ENCODE data around the gene ID1. TPM values are rescaled to one million over a fixed set of nuclear protein-coding genes. Genes with fewer than 3 reads are reported as not detected.

The ID1 gene
- total and polyA plus RNA-seq, 2 of the 13 experiments (the other 11 are each of a cell fraction or from before 2014, with no cell fraction given) = 320 to 419 TPM

DNA sequence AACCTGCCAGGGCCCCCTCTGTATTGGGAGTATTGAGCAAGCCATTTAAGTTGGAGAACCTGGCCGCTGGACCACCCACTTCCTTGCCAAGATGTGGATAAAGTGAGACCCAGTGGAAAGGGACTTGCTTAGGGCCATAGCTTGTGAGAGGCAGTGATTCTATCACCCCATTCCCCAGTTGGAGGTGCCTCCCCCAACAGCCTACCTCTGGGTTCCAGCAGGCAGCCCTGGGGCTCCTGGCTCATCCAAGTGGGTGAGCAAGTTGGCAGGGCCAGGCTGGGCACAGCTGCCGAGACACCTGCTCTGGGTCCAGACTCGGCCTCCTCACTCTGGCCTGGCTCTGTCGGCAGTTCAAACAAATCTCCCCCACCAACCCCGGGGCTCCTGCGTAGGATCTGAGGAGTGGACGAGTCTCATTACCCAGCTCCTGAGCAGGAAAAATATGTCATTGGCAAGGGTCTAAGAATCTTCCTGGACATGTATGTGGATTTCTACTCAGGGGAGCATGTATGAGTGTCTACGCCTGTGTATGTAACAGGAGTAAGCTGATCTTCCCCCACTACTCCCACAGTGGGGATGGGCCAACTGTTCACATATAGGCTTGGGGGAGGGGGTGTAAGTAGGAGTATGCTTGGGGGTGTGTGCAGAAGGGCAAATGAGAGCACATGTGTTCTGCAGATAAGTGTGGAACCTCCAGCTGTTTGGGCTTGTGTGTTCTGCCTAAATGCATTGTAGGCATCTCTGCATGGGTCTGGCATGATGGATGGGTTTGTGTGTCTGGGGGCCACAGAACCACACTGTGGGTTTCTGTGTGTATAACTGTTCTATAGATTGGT is 1.9 kb downstream of the ID1 start (continued):
- TF ChIP-seq, protein P1, sequence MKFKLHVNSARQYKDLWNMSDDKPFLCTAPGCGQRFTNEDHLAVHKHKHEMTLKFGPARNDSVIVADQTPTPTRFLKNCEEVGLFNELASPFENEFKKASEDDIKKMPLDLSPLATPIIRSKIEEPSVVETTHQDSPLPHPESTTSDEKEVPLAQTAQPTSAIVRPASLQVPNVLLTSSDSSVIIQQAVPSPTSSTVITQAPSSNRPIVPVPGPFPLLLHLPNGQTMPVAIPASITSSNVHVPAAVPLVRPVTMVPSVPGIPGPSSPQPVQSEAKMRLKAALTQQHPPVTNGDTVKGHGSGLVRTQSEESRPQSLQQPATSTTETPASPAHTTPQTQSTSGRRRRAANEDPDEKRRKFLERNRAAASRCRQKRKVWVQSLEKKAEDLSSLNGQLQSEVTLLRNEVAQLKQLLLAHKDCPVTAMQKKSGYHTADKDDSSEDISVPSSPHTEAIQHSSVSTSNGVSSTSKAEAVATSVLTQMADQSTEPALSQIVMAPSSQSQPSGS (CRISPR knock-in tag; IDR thresholded peaks at IDR 0.05) = peak; percentile 3
- TF ChIP-seq HNF1B (CRISPR knock-in tag; IDR thresholded peaks at IDR 0.05) = peak; percentile 92
- no peak for TF ChIP-seq SNRNP70 (IDR thresholded peaks at IDR 0.05; ENCODE audit: low read depth, low read length)
- TF ChIP-seq ZNF124 (CRISPR knock-in tag; IDR thresholded peaks at IDR 0.05) = peak; percentile 20; the same call in 1 of the 2 replicates
- TF ChIP-seq, protein P2, sequence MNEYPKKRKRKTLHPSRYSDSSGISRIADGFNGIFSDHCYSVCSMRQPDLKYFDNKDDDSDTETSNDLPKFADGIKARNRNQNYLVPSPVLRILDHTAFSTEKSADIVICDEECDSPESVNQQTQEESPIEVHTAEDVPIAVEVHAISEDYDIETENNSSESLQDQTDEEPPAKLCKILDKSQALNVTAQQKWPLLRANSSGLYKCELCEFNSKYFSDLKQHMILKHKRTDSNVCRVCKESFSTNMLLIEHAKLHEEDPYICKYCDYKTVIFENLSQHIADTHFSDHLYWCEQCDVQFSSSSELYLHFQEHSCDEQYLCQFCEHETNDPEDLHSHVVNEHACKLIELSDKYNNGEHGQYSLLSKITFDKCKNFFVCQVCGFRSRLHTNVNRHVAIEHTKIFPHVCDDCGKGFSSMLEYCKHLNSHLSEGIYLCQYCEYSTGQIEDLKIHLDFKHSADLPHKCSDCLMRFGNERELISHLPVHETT (CRISPR knock-in tag; conservative IDR thresholded peaks at IDR 0.05) = peak; percentile 56; the same call in 1 of the 2 replicates
- no peak for TF ChIP-seq ZFP62 (CRISPR knock-in tag; IDR thresholded peaks at IDR 0.05)
- no peak for TF ChIP-seq ZBTB8A (CRISPR knock-in tag; IDR thresholded peaks at IDR 0.05; ENCODE audit: borderline replicate concordance, low read depth)
- TF ChIP-seq ZFP36L2 (CRISPR knock-in tag; IDR thresholded peaks at IDR 0.05) = no peak; the same call in 1 of the 2 replicates
- TF ChIP-seq NFIC (IDR thresholded peaks at IDR 0.05; ENCODE audit: low read length) = no peak
- peak; percentile 20 to 68; a peak in 2 of 4 replicates for TF ChIP-seq EP300 (IDR thresholded peaks at IDR 0.05; ENCODE audit: low read depth in 2 of 2, low read length in 2 of 2)
- peak; percentile 72; the same call in 1 of the 2 replicates for TF ChIP-seq EP300 (CRISPR knock-in tag; IDR thresholded peaks at IDR 0.05; ENCODE audit: borderline replicate concordance)
- peak; percentile 42; the same call in 1 of the 2 replicates for TF ChIP-seq NFKB2 (CRISPR knock-in tag; IDR thresholded peaks at IDR 0.05; ENCODE audit: borderline replicate concordance)
- TF ChIP-seq ATF1 (CRISPR knock-in tag; IDR thresholded peaks at IDR 0.05) = peak; percentile 70; the same call in 1 of the 2 replicates
- TF ChIP-seq HMGA1 (CRISPR knock-in tag; conservative IDR thresholded peaks at IDR 0.05) = no peak
- peak; percentile 36; the same call in 1 of the 2 replicates for TF ChIP-seq CEBPG (CRISPR knock-in tag; IDR thresholded peaks at IDR 0.05)
- TF ChIP-seq ZC3H4 (CRISPR knock-in tag; IDR thresholded peaks at IDR 0.05; ENCODE audit: borderline replicate concordance) = peak; percentile 97
- TF ChIP-seq, protein P3, sequence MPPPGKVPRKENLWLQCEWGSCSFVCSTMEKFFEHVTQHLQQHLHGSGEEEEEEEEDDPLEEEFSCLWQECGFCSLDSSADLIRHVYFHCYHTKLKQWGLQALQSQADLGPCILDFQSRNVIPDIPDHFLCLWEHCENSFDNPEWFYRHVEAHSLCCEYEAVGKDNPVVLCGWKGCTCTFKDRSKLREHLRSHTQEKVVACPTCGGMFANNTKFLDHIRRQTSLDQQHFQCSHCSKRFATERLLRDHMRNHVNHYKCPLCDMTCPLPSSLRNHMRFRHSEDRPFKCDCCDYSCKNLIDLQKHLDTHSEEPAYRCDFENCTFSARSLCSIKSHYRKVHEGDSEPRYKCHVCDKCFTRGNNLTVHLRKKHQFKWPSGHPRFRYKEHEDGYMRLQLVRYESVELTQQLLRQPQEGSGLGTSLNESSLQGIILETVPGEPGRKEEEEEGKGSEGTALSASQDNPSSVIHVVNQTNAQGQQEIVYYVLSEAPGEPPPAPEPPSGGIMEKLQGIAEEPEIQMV (CRISPR knock-in tag; IDR thresholded peaks at IDR 0.05; ENCODE audit: low read depth) = no peak
- TF ChIP-seq FOXK1 (CRISPR knock-in tag; IDR thresholded peaks at IDR 0.05; ENCODE audit: borderline replicate concordance, low read depth) = peak; percentile 9; the same call in 1 of the 2 replicates
- TF ChIP-seq ARNT2 (CRISPR knock-in tag; IDR thresholded peaks at IDR 0.05; ENCODE audit: low read depth) = peak; percentile 90
- TF ChIP-seq, protein P4, sequence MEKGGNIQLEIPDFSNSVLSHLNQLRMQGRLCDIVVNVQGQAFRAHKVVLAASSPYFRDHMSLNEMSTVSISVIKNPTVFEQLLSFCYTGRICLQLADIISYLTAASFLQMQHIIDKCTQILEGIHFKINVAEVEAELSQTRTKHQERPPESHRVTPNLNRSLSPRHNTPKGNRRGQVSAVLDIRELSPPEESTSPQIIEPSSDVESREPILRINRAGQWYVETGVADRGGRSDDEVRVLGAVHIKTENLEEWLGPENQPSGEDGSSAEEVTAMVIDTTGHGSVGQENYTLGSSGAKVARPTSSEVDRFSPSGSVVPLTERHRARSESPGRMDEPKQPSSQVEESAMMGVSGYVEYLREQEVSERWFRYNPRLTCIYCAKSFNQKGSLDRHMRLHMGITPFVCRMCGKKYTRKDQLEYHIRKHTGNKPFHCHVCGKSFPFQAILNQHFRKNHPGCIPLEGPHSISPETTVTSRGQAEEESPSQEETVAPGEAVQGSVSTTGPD (CRISPR knock-in tag; IDR thresholded peaks at IDR 0.05) = no peak; the same call in 1 of the 2 replicates

Data from HepG2 (cell line).